Brain pericyte (primary cell): ENCODE measurements around the gene SLF2.
"Not testable (repeated sequence)": the region's sequence is repeated elsewhere in the genome, so short reads cannot be mapped to it uniquely, and the experiment has no call there.

Experiments used
- DNase-seq: peaks from one replicate; pipeline ENCODE4 v3.0.0-alpha.2; 2012; ENCODE audit warnings: low read depth, low spot score

The SLF2 gene

GRCh38 chr10:100960251-100960650 is 47.5 kb downstream of the SLF2 start:
- DNase-seq, result no peak

- DNase-seq, result no peak
Measured at GRCh38 chr10:100962351-100963080, 49.8 kb downstream of the SLF2 start.

GRCh38 chr10:100963826-100964225 is 51.1 kb downstream of the SLF2 start:
- no peak for DNase-seq

- no peak for DNase-seq
Measured at GRCh38 chr10:100965820-100966219, 53.1 kb downstream of the SLF2 start.

GRCh38 chr10:100966887-100967286 is 54.1 kb downstream of the SLF2 start:
- no peak for DNase-seq

- DNase-seq, result no peak
Measured at GRCh38 chr10:100967332-100967731, 54.6 kb downstream of the SLF2 start.

- no peak for DNase-seq
Measured at GRCh38 chr10:100968062-100968736, 55.4 kb downstream of the SLF2 start.

GRCh38 chr10:100968863-100969186 is 56.1 kb downstream of the SLF2 start:
- DNase-seq, result no peak

GRCh38 chr10:100969187-100970075 is 56.7 kb downstream of the SLF2 start, which contains the start of gene SEMA4G:
SEMA4G (plus strand) TSS chr10:100969504; CDS start chr10:100972913, 3,409 bp downstream.
- DNase-seq, result no peak

GRCh38 chr10:100970076-100970913 is 57.5 kb downstream of the SLF2 start:
- DNase-seq, result no peak

- DNase-seq, result no peak
Measured at GRCh38 chr10:100970914-100971811, 58.4 kb downstream of the SLF2 start.

- DNase-seq, result no peak
Measured at GRCh38 chr10:100972115-100972903, 59.5 kb downstream of the SLF2 start.

- no peak for DNase-seq
Measured at GRCh38 chr10:100972904-100973535, 60.3 kb downstream of the SLF2 start.

GRCh38 chr10:100975397-100975796 is 62.6 kb downstream of the SLF2 start:
- not testable (repeated sequence) for DNase-seq

- no peak for DNase-seq
Measured at GRCh38 chr10:100976906-100977305, 64.1 kb downstream of the SLF2 start.

GRCh38 chr10:100977436-100977835 is 64.7 kb downstream of the SLF2 start:
- no peak for DNase-seq

GRCh38 chr10:100978121-100978900 is 65.5 kb downstream of the SLF2 start:
- DNase-seq, result no peak

GRCh38 chr10:100978901-100979195 is 66.1 kb downstream of the SLF2 start:
- DNase-seq, result no peak
